GM04504 (cell line): Measurements from ENCODE around the gene NTRK3.

Experiments
- DNase-seq: peaks from one replicate; pipeline ENCODE4 v3.0.0-alpha.2; 2012; ENCODE audit warnings: low read depth

The NTRK3 gene

DNA sequence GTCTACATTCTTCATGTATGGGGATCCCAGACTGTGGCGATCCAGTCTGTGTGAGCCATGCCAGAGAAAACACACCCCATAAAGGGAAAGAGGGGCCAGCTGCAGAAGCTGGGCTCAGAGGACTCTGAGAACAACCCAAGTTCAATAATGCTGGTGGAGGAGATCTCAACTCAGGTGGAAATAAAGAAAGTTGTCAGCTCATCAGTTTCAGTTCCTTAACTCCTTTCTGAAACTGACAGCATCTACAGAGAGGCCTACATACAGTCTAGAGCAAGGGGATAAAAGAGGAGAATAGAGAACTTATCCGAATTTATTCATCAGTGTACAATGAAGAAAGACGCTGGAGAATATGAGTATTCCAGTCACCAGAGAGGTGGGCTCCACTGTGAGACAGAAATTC is 77.0 kb downstream of the NTRK3 start:
- DNase-seq = no peak

- no peak for DNase-seq
These were observed 77.9 kb downstream of the NTRK3 start for GRCh38 chr15:88178631-88179030.

- no peak for DNase-seq
These were observed 79.1 kb downstream of the NTRK3 start for GRCh38 chr15:88177451-88177850.

GRCh38 chr15:88174571-88174970 is 82.0 kb downstream of the NTRK3 start:
- DNase-seq = no peak

DNA sequence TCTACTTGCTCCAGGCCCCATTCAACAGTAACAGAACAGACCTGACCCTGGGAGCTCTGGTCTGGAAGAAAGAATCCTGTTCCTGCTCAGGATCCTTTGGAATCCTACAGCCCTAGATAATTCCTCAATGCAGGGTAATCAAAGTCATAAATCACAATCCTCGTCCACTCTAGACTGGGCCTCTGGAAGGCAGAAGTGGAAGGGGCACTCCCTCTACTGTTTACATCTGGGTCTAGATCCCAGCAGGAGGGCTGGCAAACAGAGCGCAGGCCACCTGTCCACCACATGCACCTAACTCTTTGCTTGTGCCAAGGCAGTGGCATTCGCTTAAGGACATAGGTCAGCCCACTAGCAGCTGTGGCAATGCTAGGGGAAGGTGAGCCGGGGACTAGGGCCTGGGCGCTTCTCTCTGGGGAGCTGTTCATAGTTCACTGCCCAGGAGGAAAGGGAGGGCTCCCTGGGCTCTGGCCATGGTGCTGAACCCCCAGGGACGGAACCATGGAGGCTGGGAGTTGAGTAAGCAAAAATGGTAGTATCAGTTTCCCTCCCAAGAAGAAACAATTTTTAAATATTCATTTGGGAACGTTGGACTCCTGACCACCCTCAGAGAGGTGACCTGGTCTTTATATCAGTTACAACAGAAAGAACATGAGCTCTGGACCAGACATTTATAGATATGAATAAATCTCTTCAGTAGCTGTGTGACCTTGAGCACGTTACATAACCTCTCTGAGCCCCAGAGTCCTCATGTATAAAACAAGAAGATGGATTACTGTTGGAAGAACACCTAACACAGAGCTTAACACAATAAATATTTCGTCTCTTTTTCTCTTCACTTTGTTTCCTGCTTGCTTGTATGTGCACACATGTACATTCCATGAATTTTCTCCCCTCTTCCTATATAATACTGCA is 90.2 kb downstream of the NTRK3 start:
- DNase-seq = peak; percentile 12

DNA sequence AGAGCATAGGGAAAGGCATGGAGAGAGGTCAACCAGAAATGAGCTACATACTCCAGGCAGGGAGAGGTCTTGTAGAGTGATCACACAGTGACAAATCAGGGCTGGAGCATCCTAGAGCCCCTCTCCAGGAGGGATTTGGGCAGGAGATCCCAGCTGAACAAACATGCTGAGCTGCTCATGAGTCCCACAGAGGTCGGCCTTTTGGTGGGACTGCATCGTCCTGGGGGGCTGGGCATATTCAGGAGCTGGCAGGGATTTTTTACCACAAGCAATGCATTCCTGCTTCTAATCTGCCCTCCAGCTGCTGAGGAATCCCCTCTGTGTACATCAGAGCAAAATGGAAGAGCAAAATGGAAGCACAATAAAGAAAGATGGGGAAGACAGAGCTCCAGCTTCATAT is 94.9 kb downstream of the NTRK3 start:
- no peak for DNase-seq

DNA sequence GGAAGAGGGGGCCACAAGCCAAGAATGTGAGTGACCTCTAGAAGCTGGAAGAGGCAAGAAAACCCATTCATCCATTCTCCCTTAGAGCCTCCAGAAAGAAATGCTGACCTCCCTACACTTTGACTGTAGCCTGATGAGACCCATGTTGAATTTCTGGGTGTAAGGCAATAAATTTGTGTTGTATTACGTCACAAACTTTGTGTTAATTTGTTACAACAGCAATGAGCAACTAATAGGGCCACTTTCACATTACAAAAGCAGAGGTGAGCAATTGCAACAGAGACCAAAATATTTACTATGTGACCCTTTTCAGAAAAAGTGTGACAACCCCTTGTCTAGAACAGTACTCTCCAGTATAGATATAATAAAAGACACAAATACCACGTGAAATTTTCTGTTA is 101.2 kb downstream of the NTRK3 start:
- no peak for DNase-seq

DNA sequence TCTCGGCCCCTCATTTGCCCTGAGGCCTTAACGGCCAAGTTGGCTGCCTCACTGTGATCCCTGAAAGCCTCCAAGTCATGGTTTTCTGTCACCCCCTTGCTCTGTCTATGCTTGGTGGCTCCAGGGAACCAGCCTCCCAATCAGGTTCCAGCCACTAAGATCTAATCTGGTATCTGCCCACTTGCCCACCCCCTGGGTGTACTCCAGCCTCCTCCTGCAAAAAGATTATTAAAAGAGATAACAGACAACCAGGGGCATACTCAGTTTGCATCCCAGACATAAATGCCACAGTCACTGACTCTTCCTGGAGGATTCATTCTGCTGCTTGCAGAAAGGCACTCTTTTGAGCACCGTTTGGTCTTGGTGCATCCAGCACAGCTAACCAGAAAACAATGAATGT is 103.9 kb downstream of the NTRK3 start:
- DNase-seq = no peak

- DNase-seq = no peak
These were observed 108.8 kb downstream of the NTRK3 start for GRCh38 chr15:88147760-88148159.

DNA sequence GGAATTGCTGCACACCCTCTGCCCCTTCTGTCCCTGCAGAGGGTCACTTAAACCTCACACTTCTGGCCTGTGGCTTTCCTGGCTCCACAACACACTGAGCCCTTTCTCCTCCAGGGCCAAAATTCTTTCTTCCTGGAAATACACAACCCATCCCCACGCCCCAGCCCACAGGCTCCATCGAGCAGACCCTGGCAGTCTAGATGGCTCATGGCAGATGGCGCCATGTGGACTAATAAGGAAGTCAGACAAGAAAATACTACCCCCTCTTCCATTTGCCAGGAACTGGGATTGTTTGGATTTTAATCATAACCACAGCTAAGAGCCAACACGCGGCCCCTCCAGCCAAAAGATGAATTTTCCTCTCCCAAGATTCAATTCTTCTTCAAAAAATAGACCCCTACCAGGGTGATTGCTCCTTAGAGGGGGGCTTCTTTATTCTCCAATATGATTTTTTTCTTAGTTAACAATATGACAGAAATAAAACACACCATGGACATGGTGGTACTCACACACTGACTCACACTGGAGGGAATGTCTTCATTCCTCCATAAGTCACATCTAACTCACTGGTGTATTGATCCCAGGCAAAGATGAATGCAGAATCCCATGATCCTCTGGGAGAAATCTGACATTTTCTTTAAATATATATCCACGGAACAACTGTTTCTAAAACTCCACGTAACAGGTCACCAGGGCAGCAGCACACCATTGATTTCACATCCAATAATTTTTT is 111.5 kb downstream of the NTRK3 start:
- no peak for DNase-seq

DNA sequence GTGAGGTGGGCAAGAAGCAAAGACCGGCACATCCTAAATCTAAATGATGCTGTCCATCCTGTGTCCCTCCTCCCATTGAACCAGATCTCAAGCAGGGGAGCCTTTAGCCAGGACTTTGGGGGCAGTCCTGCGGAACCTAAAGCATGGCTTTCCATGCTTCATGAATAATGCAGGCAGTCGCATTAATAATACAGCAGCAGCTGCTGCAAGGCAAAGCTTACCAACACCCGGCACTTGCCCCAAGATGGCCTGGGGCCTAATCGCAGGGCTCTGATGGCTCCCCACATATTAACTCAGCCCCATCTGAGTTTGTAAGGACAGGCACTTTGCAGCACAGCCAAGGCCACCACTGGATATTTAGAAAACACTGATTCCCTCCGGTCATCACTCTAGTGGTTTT is 114.4 kb downstream of the NTRK3 start:
- no peak for DNase-seq

DNA sequence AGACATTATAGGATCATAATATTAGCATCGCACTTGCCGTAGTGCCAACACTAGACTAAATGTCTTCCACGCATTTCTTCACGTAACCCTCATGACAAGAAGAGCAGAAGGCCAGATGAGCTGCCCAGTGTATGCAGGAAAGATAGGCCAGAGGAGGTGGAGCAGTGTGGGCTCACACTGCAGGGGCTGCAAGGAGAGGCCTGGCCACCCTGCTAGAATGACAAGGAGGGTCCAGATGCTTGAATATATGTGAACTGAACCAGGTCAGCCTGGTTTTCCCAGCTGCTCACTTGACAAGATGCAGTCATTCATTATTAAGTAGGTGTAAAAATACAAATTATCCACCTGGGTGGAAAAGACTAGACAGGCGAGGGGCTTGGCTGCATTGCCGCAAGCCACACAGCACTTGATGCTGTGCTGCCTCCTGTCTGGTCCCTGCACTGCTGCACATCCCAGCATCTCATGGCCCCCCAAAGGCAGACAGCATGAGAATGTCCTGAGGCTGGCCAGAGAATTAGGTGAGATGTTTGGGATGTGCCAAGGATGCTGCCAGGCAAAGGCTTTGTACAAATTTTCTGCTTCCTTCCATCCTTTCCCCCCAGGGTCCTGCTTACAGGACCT is 115.2 kb downstream of the NTRK3 start:
- no peak for DNase-seq

DNA sequence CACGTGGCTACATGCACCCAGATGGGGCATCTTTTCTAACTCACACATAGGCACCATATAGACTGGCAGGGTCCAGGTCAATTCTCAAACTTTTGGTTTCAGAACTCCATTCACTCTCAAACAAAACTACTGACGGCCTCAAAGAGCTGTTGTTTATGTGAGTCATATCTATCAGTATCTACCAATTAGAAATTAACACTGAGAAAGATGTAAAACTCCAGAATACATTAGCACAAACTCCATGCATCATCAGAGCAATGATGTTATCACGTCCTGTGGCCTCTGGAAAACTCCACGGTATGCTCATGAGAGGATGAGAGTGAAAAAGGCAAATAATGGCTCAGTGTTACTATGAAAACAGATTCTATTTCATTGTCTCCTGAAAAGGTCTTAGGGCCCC is 116.1 kb downstream of the NTRK3 start:
- no peak for DNase-seq

- no peak for DNase-seq
These were observed 116.6 kb downstream of the NTRK3 start for GRCh38 chr15:88139936-88140335.

DNA sequence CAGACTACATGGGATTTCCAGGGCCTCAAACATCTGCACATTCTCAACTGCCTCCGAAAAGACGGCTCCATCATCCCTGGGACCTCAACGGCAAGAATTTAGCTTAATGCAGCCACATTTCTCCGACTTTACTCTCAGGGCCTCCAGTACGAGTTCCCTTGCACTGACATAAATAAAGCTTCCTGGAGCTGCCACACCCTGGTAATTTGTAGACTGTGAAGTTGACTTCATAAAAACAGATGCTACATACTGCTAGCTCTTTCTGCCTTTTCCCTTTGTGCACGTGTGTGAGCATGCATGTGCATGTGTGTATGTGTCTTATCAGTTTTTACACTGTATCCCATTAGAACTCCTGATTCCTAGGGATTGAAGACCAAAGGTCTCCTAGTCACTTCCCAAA is 122.7 kb downstream of the NTRK3 start:
- no peak for DNase-seq

DNA sequence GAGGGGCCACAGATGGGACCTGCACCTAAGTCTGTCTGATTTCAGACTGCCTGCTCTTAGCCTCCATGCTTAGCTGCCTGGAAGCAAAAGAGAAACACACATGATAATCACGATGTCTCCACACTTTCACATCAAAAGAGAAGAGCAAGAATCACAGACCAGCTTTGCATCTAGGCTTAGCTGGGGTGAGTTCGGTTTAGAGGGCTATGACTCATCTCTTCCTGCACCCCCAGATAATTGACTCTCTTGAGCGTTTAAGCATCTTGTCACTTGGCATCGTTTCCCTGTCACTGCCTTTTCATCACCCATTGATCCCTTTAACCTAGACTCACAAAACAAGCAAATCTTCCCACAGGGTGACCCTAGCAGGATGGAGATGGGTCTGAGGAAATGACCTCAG is 124.0 kb downstream of the NTRK3 start:
- no peak for DNase-seq

- no peak for DNase-seq
These were observed 124.6 kb downstream of the NTRK3 start for GRCh38 chr15:88131937-88132336.

- no peak for DNase-seq
These were observed 129.1 kb downstream of the NTRK3 start for GRCh38 chr15:88127432-88127790.

DNA sequence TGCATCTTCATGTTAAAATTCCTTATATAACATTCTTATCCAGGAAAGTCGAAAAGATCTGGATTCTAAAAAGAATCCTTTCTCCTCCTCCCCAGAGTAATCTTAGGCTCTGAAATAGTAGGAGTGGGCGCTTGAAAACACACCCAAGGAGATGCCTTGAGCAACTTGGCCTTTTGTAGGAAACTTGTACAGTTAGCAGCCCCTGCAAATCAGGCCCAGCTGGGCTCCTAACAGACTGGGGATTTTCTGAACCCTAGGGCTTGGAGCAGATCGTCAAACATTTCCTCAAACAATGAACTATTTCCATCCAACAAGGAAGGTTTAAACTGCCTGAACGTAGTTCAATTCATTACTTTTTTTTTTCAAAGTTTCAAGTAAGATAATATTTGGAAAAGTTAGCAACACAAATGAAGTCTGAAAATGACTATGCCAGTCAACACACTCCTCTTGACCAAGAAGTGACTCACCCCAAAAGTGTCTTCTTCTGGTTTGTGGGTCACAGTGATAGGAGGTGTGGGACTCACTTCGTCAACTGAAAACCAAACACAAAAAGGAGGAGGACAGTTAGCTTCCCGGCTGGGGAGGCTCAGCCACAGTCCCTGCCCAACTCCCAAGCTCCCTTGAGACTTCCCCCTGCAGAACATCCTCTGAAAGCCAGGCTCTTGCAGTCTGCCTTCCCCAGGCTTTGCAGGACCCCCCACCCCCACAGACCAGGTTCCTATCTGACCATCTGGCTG is 129.7 kb downstream of the NTRK3 start:
- DNase-seq = no peak

DNA sequence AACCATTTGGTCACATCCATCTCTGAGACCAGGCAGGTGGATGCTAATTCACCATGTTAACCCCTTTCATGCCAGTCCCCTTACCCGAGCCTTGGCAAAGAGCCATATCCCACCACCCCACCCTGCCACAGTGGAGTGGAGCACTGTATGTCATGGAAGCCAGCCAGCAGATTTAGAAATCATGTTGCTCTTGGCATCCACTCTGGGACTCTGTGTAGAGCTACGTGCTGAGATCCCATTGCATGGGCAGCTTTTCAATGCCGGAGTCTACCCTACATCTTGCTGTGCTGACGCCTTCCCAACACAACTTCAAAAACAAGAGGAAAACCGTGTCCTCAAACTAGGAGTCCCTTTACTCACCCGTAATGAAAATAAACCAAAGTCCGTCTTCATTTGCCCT is 131.0 kb downstream of the NTRK3 start:
- DNase-seq = no peak

DNA sequence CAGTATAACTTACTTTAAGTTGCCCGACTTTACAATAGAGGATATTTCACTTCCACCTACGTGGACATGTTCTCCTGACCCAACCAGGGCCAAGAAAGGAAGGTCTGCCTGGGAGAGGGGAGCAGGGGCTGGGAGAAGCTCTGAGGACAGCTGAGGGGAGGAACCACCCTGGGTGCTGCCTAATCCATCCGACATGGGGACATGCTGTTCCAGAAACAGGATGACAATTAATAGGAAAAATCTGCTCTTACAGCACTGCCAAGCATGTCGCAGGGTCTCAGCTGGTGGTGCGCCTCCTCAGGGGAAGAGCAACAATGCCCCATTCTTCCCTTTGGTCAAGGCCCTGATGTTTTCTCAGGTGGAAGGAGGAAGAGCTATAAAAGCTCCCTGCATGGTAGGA is 132.3 kb downstream of the NTRK3 start:
- DNase-seq = no peak

DNA sequence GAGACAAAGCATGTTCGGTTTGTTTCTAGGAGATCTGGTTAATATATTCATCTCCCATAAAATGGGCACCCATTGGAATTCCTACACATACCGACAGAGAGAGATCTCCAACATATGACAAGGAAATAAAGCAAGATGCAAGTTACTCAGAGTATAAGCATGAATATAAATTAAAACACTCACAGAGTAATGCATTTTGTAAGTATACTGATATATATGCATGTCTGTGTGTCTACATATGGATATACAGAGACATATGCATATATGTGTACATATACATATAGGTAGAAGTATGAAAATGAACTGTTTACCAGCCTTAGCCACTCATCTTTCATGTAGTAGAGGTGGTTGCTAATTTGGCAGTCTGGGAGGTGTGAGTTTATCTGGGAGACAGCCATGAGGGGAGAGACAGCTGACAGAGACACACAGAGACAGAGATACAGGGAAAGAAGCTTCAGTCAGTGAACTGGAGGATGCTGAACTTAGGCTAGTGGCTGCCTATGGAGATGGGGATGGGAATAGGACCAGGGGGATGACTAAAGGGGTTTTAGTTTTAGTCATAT is 134.5 kb downstream of the NTRK3 start:
- DNase-seq = no peak
